Natural killer cell (primary cell): ENCODE results near the gene CEP131. TPM values are rescaled to one million over a fixed set of nuclear protein-coding genes. Genes with fewer than 3 reads are reported as not detected.

Source experiments
- ATAC-seq, 3 donors: fragments of 150-1000 bp in 2 of 3; fragments of 200-7000 bp in 1 of 3; cut with Tn5 transposase; 1 replicate in 1 of 3; 2 replicates in 2 of 3; pipeline ENCODE4 v1.10.0; 2021; ENCODE audit warnings: mild to moderate bottlenecking in 2 of 3, moderate library complexity in 2 of 3
- DNase-seq, 2 donors: peaks; one replicate each; pipeline versions ENCODE4 v3.0.0 to v3.0.0-alpha.2; 2013 to 2021; ENCODE audit warnings: mixed read lengths in 1 of 2
- H3K27ac ChIP-seq: one replicate; pipeline ENCODE4 v1.5.1; 2013; ENCODE audit warnings: mild to moderate bottlenecking, low read length
- H3K27me3 ChIP-seq: one replicate; pipeline ENCODE4 v1.6.1; 2013; ENCODE audit warnings: low read length; ENCODE audit not compliant: control insufficient read depth, insufficient read depth
- H3K36me3 ChIP-seq: one replicate; pipeline ENCODE4 v1.6.1; 2013; ENCODE audit warnings: low read length; ENCODE audit not compliant: control insufficient read depth, insufficient read depth
- H3K4me1 ChIP-seq: one replicate; pipeline ENCODE4 v1.6.1; 2013; ENCODE audit warnings: low read length; ENCODE audit not compliant: control insufficient read depth, insufficient read depth
- H3K4me3 ChIP-seq: one replicate; pipeline ENCODE4 v1.5.1; 2013; ENCODE audit warnings: low read length
- H3K9me3 ChIP-seq: one replicate; pipeline ENCODE4 v1.6.1; 2013; ENCODE audit warnings: low read length; ENCODE audit not compliant: control insufficient read depth, insufficient read depth
- H3K27ac Mint-ChIP-seq, 2 donors: one replicate each; pipeline ENCODE4 v1.8.0; 2022; ENCODE audit warnings: mild to moderate bottlenecking in 2 of 2, mixed read lengths in 2 of 2, moderate library complexity in 1 of 2
- H3K27me3 Mint-ChIP-seq, 2 donors: one replicate each; pipeline ENCODE4 v1.8.0; 2022; ENCODE audit warnings: low read depth in 2 of 2, mixed read lengths in 2 of 2
- H3K36me3 Mint-ChIP-seq: one replicate; pipeline ENCODE4 v1.8.0; 2022; ENCODE audit warnings: mixed read lengths
- H3K4me1 Mint-ChIP-seq, 2 donors: one replicate each; pipeline ENCODE4 v1.8.0; 2022; ENCODE audit warnings: mixed read lengths in 2 of 2
- H3K4me3 Mint-ChIP-seq: one replicate; pipeline ENCODE4 v1.8.0; 2022; ENCODE audit warnings: mild to moderate bottlenecking, moderate library complexity, mixed read lengths
- H3K9me3 Mint-ChIP-seq, 2 donors: one replicate each; pipeline ENCODE4 v1.8.0; 2022; ENCODE audit warnings: mixed read lengths in 2 of 2
- CTCF ChIP-seq: fragments of 200-600 bp; IDR thresholded peaks from one replicate; pipeline ENCODE4 v1.8.0; 2022; ENCODE audit warnings: antibody characterized with exemption
- WGBS: methylation state at CpG from one replicate; pipeline ENCODE4 v1.1.7; 2013; ENCODE audit warnings: missing lambda C conversion rate; ENCODE audit not compliant: insufficient coverage; 5-methylcytosine and 5-hydroxymethylcytosine counted together
- intact Hi-C: fragments of 100-400 bp; cut with micrococcal nuclease; formaldehyde crosslinking; loops from one replicate; pipeline ENCODE4 v1.14.2; 2022
- total RNA-seq, 4 donors: library from RNA; stranded (reverse); fragments of 120-200 nt in 1 of 4; gene quantifications; one replicate each; pipeline versions ENCODE4 v1.2.3 to v1.2.4, GENCODE V29; 2013 to 2022

Gene CEP131
- total RNA-seq, 3 donors from 2014 or later (not counting 1 experiment from before 2014, with no cell fraction given) = 9.9 to 11.4 (median 10.0) TPM

- peaks cover 5 to 7% of the 10 kb centered on the region in 2 donors for H3K4me1 Mint-ChIP-seq
- H3K27me3 ChIP-seq = no peaks in the 10 kb centered on the region
Observed at GRCh38 chr17:81267390-81268067, 44.8 kb upstream of the CEP131 start.

DNA sequence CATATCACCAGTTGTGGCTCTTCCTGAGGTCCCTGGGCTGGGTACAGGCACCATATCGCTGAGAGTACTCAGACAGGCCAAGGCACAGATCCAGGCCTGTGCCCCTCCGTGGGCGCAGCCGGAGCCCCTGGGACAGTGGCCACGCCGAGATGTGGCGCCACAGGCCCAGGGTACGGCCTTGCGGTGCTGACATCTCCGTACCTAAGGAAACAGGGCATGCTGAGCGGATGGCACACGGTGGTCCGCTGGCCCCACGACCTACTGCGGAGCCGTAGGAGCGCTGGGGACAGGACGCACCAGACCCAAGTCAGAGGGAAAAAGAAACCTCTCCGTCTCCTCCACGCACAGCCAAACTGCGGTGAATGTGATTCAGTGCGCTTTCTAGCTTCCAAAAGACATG, 42.8 kb upstream of the CEP131 start:
- Histone ChIP-seq H3K4me1 (no peaks in the 10 kb centered on the region), H3K9me3 (no peaks in the 10 kb centered on the region), H3K36me3 (peaks cover 80% of the 10 kb centered on the region), H3K4me3 (no peak overlapping the region), H3K27me3 (no peaks in the 10 kb centered on the region), H3K27ac (no peak overlapping the region)
- no peak for DNase-seq
- Mint-ChIP-seq H3K4me3 (no peak overlapping the region), H3K27ac (no peak overlapping the region), H3K27me3 (no peaks in the 10 kb centered on the region), H3K4me1 (peaks cover 5 to 7% of the 10 kb centered on the region in 2 donors), H3K9me3 (no peaks in the 10 kb centered on the region), H3K36me3 (no peaks in the 10 kb centered on the region)
- TF ChIP-seq CTCF = no peak
- WGBS = 98% methylated on average over 22 of the region's 22 CpGs
- no peak for ATAC-seq
- intact Hi-C loops = no loop called here

More at GRCh38 chr17:81267390-81268067, 44.8 kb upstream of the CEP131 start:
- H3K9me3 Mint-ChIP-seq = no peaks in the 10 kb centered on the region
- no peak for TF ChIP-seq CTCF
- no peaks in the 10 kb centered on the region for H3K27me3 Mint-ChIP-seq
- H3K4me3 Mint-ChIP-seq = no peak overlapping the region
- H3K27ac ChIP-seq = no peak overlapping the region
- H3K36me3 ChIP-seq = peaks cover 66% of the 10 kb centered on the region
- WGBS = 92% methylated on average over 5 of the region's 6 CpGs
- intact Hi-C loops = no loop called here
- H3K9me3 ChIP-seq = no peaks in the 10 kb centered on the region
- H3K27ac Mint-ChIP-seq = no peak overlapping the region
- H3K4me3 ChIP-seq = no peak overlapping the region
- DNase-seq (no peak), ATAC-seq (no peak)
- H3K36me3 Mint-ChIP-seq = no peaks in the 10 kb centered on the region
- H3K4me1 ChIP-seq = no peaks in the 10 kb centered on the region

GRCh38 chr17:81264640-81265039, 41.9 kb upstream of the CEP131 start:
- Histone ChIP-seq H3K27ac (no peak overlapping the region), H3K4me1 (no peaks in the 10 kb centered on the region), H3K36me3 (peaks cover 80% of the 10 kb centered on the region), H3K27me3 (no peaks in the 10 kb centered on the region), H3K9me3 (no peaks in the 10 kb centered on the region), H3K4me3 (no peak overlapping the region)
- WGBS = 97% methylated on average over 12 of the region's 12 CpGs
- H3K4me1 Mint-ChIP-seq = peaks cover 5 to 7% of the 10 kb centered on the region in 2 donors
- ATAC-seq (no peak), DNase-seq (no peak)
- TF ChIP-seq CTCF = no peak
- no peaks in the 10 kb centered on the region for H3K36me3 Mint-ChIP-seq
- no peaks in the 10 kb centered on the region for H3K9me3 Mint-ChIP-seq
- intact Hi-C loops = no loop called here
- H3K27me3 Mint-ChIP-seq = no peaks in the 10 kb centered on the region
- no peak overlapping the region for H3K27ac Mint-ChIP-seq
- no peak overlapping the region for H3K4me3 Mint-ChIP-seq
